Skeletal muscle satellite cell (primary cell): ENCODE measurements around the gene WDR87.
"Not testable (repeated sequence)": the region's sequence is repeated elsewhere in the genome, so short reads cannot be mapped to it uniquely, and the experiment has no call there.

ENCODE experiments used
- H3K27me3 ChIP-seq: 2 replicates; pipeline ENCODE4 v1.7.0; 2013; ENCODE audit warnings: low read length; ENCODE audit not compliant: control insufficient read depth, insufficient read depth
- H3K36me3 ChIP-seq: 2 replicates; pipeline ENCODE4 v1.7.0; 2013; ENCODE audit warnings: mild to moderate bottlenecking, control low read depth, low read length; ENCODE audit not compliant: insufficient read depth
- H3K4me1 ChIP-seq: 2 replicates; pipeline ENCODE4 v1.7.0; 2013; ENCODE audit warnings: low read length; ENCODE audit not compliant: control insufficient read depth, insufficient read depth
- H3K4me2 ChIP-seq: 2 replicates; pipeline ENCODE4 v1.7.0; 2013; ENCODE audit warnings: mild to moderate bottlenecking, low read length
- H3K4me3 ChIP-seq: 2 replicates; pipeline ENCODE4 v1.7.0; 2013; ENCODE audit warnings: low read length
- H3K9ac ChIP-seq: 2 replicates; pipeline ENCODE4 v1.7.0; 2013; ENCODE audit warnings: mild to moderate bottlenecking, low read depth, low read length, moderate library complexity
- H3K9me3 ChIP-seq: replicated peaks from 2 replicates; pipeline ENCODE4 v1.7.0; 2013; ENCODE audit warnings: mild to moderate bottlenecking, control low read depth, low read length

WDR87 gene

GRCh38 chr19:37869766-37870340 lies 36.5 kb downstream of the WDR87 start:
- H3K27me3 ChIP-seq: no peaks in the 10 kb centered on the region
- H3K36me3 ChIP-seq: no peaks in the 10 kb centered on the region
- no peaks in the 10 kb centered on the region for H3K4me1 ChIP-seq
- H3K4me2 ChIP-seq: no peak overlapping the region
- H3K9me3 ChIP-seq: no peaks in the 10 kb centered on the region
- H3K4me3 ChIP-seq: no peak overlapping the region
- H3K9ac ChIP-seq: no peak overlapping the region

- Histone ChIP-seq H3K9ac (no peak overlapping the region), H3K4me1 (no peaks in the 10 kb centered on the region), H3K36me3 (no peaks in the 10 kb centered on the region), H3K27me3 (no peaks in the 10 kb centered on the region), H3K4me3 (no peak overlapping the region), H3K4me2 (no peak overlapping the region), H3K9me3 (no peaks in the 10 kb centered on the region)
Observed at GRCh38 chr19:37867831-37868230, 38.6 kb downstream of the WDR87 start.

- not testable (repeated sequence) for H3K4me1 ChIP-seq, H3K9ac ChIP-seq, H3K27me3 ChIP-seq, H3K4me2 ChIP-seq, H3K9me3 ChIP-seq, H3K4me3 ChIP-seq, H3K36me3 ChIP-seq
Observed at GRCh38 chr19:37865930-37866329, 40.5 kb downstream of the WDR87 start.

- Histone ChIP-seq H3K27me3 (no peaks in the 10 kb centered on the region), H3K9me3 (no peaks in the 10 kb centered on the region), H3K9ac (no peak overlapping the region), H3K4me1 (no peaks in the 10 kb centered on the region), H3K36me3 (no peaks in the 10 kb centered on the region), H3K4me2 (no peak overlapping the region), H3K4me3 (no peak overlapping the region)
Observed at GRCh38 chr19:37864501-37864900, 41.9 kb downstream of the WDR87 start.

- Histone ChIP-seq H3K36me3 (no peaks in the 10 kb centered on the region), H3K9me3 (no peaks in the 10 kb centered on the region), H3K9ac (no peak overlapping the region), H3K4me3 (peak overlapping the region; percentile 48), H3K4me1 (no peaks in the 10 kb centered on the region), H3K27me3 (no peaks in the 10 kb centered on the region), H3K4me2 (peak overlapping the region; percentile 31)
Observed at GRCh38 chr19:37855098-37855497, 51.3 kb downstream of the WDR87 start.

- H3K9ac ChIP-seq: no peak overlapping the region
- H3K4me3 ChIP-seq: no peak overlapping the region
- H3K4me2 ChIP-seq: no peak overlapping the region
- H3K4me1 ChIP-seq: no peaks in the 10 kb centered on the region
- H3K27me3 ChIP-seq: no peaks in the 10 kb centered on the region
- H3K9me3 ChIP-seq: no peaks in the 10 kb centered on the region
- H3K36me3 ChIP-seq: no peaks in the 10 kb centered on the region
Observed at GRCh38 chr19:37845932-37846331, 60.5 kb downstream of the WDR87 start.
